ENCODE measurements around the gene MKX.
"Not testable (repeated sequence)": the region's sequence is repeated elsewhere in the genome, so short reads cannot be mapped to it uniquely, and the experiment has no call there.

The MKX gene

DNA sequence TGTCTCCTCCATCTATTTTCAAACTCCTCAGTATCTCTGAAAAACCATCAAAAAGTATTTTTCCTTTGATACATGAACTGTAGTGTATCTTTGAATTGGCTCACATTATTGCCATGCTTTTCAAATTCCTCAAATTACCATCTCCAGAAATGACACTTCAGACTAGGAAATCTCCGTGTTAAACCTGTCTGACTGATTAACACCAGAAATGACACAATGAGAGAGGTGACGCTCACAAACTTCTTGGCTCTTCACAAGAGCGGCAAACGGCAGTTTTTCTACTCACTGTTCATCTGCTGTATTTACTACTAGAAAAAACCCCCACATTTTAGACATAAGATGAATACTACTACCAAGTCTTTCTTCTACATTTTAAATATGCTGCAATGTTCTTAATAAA, 56.6 kb downstream of the MKX start:
- DNase-seq, result no peak

- DNase-seq, result no peak
Observed at GRCh38 chr10:27688276-27688675, 57.3 kb downstream of the MKX start.

DNA sequence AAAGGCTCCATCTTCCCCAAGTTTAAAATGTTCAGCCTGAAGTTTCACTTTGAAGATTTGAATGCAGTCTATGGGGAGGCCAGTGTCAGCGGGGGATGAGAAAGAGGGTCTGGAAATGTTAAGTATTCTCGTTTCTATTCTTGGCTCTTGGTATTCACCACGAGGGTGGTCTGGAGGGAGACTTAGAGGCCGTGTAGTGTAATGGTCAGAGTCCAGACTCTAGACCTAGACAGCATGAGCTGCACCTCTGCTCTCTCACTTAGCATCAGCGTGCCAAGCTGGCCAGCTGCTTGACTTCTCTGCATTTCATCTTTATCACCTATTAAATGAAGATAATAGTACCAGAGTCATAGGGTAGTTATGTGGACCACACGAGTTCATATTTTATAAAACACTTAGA, 57.9 kb downstream of the MKX start:
- no peak for DNase-seq

DNA sequence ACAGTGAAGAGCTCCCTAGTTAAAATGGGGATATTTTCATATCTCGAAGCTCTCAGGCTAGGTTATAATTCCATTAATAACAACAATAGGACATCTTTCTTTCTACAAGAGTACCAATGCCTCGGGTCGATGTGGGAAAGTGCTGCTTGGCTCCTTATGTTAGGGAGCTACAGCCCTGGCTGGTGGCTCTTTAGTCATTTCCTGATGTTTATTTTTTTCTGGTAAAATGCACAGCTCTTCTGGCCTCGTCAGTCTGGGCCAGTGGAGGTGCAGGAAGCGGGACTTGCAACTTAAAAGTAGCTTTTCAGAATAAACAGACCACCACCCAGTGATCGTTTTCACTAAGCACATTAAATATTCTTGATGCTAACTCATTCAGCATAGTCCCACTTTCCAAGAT, 58.3 kb downstream of the MKX start:
- no peak for DNase-seq

- no peak for DNase-seq
Observed at GRCh38 chr10:27685681-27686080, 59.9 kb downstream of the MKX start.

GRCh38 chr10:27683226-27683625, 62.4 kb downstream of the MKX start:
- DNase-seq, result no peak

DNA sequence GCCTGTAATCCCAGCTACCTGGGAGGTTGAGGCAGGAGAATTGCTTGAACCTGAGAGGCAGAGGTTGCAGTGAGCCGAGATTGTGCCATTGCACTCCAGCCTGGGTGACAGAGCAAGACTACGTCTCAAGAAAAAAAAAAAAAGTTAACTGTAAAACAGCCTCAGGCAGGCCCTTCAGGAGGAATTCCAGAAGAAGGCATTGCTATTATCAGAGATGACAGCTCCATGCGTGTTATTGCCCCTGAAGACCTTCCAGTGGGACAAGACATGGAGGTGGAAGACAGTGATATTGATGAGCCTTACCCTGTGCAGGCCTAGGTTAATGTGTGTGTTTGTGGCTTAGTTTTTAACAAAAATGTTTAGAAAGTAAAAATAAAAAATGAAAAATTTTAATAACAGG, 63.8 kb downstream of the MKX start:
- DNase-seq, result not testable (repeated sequence)

DNA sequence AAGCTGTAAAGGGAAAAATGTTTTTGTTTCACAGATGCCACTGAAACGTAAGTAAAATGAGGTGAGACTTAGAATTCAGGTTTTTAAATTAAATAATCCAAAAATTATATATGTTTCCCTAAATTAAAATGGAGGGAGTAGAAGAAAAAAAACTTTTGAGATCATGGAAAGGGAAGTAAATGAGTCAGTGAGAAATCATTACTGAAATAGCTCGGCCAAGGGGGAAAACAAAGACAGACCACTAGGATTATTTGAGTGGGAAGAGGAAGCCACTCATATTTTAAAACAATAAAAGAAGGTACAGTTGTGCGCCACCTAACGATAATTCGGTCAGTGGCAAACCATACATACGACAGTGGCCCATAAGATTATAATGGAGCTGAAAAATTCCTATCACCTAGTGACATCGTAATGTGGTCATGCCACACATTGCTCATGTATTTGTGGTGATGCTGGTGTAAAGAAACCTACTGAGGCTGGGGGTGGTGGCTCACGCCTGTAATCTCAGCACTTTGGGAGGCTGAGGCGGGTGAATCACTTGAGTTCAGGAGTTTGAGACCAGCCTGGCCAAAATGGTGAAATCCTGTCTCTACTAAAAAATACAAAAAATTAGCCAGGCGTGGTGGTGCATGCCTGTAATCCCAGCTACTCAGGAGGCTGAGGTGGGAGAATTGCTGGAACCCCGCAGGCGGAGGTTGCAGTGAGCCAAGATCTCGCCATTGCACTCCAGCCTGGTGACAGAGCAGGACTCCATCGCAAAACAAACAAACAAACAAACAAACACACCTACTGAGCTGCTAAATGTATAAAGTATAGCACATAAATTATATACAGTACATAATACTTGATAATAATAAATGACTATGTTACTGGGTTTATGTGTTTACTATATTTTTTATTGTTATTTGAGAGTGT, 64.7 kb downstream of the MKX start:
- no peak for DNase-seq

GRCh38 chr10:27680006-27680557, 65.5 kb downstream of the MKX start:
- DNase-seq, result no peak

GRCh38 chr10:27679369-27679912, 66.2 kb downstream of the MKX start:
- DNase-seq, result no peak

- DNase-seq, result no peak
Observed at GRCh38 chr10:27678166-27678565, 67.5 kb downstream of the MKX start.

DNA sequence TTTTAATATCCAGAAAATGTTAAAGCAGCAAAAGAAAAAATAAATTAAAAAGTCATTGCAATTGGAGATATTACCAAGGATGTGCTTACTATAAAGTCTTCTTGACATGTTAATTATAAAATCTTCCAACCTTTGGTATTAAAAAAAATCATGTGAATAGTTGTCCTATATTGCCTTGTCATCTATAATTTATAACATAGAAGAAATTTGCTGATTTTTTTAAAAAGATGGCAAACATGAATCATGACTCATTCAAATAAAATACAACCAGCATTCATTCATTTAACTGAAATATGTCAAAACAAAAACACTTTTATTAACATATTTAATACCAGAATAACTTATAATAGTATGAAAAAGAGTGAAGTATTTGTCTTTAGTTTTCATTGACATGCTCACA, 72.6 kb downstream of the MKX start:
- DNase-seq, result no peak

- no peak for DNase-seq
Observed at GRCh38 chr10:27671821-27672220, 73.8 kb downstream of the MKX start.

GRCh38 chr10:27664461-27664860, 81.2 kb downstream of the MKX start:
- no peak for DNase-seq

DNA sequence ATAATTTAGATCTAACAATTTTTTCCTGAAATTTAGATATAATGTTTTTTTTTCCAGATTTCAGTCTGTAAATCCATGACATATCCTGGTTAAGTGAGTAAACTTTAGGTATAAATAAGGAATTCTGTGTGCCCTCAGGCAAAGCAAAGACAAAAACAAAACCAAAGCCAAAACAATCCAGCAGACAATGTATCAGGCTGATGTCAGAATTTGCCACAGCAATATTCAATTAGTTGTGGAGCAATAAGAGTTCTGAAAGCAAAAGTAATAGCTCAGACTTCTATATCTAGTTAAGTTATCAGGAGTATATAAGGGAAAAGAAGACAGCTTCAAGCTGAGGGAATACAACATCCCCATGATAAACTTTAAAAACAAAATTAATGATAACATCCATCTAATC, 82.0 kb downstream of the MKX start:
- no peak for DNase-seq

- no peak for DNase-seq
Observed at GRCh38 chr10:27661514-27662286, 83.9 kb downstream of the MKX start.

DNA sequence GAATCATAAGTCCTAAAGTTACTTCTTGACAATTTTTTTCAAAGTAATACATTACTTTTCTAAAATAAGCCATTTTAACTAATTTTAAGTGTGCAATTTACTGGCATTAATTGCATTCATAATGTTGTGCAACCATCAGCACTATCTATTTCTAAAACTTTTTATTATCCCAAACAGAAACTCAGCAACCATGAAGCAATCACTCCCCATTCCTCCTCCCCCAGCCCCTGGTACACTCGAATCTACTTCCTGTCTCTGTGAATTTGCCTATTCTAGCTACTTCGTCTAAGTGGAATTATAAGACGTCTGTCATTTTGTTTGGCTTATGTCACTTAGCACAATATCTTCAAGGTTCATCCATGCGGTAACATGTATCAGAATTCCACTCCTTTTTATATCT, 84.9 kb downstream of the MKX start:
- no peak for DNase-seq

DNA sequence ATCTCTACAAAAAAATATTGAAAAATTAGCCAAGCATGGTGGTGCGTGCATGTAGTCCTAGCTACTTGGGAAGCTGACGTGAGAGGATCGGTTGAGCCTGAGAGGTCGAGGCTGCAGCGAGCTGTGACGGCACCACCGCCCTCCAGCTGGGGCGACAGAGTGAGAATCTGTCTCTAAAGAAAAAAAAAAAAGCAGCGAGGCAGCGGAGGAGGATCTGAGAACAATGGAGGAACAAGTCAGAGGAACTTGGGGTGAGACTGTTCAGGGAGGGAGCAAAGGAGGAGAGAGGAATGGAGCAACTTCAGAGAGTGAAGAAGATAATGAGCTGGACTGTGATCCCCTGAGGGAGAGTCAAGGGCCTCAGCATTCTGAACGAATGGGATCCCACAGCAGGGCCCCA, 85.4 kb downstream of the MKX start:
- no peak for DNase-seq

DNA sequence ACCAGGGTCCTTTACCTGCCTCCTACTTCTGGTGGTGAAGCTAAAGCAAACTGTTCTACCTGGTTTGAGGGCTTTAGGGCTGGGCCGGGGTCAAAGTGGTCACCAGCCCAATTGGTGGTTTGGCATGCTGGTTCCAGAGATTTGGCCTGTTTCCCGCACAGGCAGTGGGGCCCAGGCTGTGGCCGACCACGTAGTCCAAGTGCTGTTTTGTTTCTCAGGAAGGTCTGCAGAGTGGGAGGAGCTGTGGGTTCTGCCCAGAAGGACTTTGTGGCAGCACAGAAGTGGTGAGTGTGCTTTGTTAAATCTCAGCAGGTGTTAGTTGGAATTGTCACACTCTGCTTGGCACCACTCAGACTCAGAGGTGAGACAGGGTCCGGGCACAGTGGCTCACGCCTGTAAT, 85.8 kb downstream of the MKX start:
- no peak for DNase-seq

DNA sequence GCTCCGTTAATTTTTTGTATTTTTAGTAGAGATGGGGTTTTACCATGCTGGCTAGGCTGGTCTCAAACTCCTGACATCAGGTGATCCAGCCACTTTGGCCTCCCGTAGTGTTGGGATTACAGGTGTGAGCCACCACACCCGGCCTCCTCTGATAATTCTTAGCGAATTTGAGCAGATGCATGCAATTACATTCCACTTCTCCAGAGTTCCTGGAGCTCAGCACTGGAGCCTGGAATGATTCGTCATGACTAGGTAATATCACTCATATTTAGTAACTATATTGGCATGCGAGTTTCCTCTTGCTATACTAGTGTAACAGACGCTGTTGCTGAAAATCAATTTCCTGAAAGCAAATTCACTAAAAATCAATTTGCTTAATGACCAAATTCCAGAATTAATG, 86.8 kb downstream of the MKX start:
- no peak for DNase-seq

GRCh38 chr10:27655296-27655695, 90.3 kb downstream of the MKX start:
- DNase-seq, result no peak

- no peak for DNase-seq
Observed at GRCh38 chr10:27654284-27654683, 91.3 kb downstream of the MKX start.

GRCh38 chr10:27646604-27647175, 98.9 kb downstream of the MKX start:
- no peak for DNase-seq

Data from GF-D8 (cell line).